ENCODE measurements around the gene RPP40.

Gene RPP40

GRCh38 chr6:4967301-4968030 is 36.4 kb downstream of the RPP40 start:
- no peak for DNase-seq

DNA sequence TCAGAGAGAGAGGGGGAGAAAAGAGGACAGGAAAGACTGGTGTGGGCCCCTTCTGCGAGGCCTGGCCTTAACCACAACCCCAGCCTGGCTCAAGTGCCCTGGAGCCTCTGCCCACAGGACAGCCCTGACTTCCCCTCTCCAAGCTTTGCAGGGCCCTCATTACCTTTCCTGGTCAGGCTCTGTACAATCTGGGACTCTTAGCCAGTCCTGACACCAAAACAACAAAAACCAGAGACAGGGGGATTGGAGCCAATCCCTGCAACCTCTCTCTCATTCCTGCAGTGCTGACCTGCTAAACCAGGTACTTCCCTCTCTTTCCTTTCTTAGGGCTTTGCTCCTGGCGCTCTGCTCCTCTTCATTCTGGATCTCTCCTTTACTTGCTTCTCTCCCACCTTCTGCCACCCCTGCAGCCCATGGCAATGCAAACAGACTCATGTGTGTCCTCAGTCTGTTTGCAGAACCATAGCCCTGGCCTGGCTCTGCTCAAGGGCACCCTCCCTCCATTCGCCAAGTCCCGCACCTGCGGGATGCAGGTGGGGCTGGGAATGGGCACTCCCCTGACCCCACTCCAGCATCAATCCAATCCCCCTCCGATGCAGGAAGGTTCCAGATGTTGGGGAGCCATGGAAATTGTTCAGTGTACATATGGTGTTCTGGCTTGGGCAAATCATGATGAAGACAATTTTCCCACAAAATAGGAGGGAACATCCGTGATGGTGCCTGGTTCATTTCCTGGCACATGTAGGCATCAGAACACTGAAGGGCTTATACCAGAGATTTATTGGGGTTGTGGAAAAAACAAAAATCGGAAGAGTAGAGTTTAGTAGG is 38.1 kb downstream of the RPP40 start:
- DNase-seq = no peak

DNA sequence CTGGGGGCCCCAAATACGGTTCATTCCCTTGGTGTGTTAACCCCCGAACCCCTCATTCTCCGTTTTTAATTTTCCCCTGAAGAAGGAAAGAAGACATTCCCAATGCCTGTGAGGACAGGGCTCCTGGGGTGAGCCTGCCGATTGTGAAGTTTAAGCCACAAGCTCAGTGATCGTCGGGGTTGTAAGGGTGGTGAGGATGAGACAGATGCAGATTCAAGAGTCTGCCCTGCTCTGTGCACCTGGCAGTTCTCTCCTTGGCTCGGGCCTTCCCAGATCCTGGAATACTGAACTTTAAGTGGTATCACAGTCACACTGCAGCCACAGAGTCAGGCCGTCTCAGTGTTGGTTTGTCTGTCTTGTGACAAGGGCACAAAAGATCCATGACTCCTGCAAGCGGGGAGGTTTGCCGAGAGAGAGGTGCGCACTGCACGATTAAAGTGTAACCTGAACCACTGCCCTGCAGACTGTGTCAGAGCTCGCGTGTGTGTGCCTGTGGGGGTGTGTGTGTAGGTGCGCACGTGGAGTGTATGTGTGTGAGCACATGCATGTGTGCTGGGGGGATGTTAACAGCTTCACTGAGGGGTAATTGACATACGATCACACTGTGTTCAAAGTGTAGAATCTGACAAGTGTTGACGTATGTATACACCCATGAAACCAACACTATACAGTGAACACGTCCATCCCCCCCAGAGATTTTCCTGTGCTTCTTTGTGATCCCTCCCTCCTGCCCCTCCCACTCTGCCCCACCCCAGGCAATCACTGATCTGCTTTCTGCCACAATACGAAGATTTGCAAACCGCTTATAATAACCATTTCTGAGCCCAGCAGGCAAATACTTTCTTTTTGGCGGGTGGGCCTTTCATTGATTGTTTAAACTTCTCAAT is 38.9 kb downstream of the RPP40 start:
- DNase-seq = no peak

- DNase-seq = no peak
Observed at GRCh38 chr6:4962905-4963304, 40.9 kb downstream of the RPP40 start.

DNA sequence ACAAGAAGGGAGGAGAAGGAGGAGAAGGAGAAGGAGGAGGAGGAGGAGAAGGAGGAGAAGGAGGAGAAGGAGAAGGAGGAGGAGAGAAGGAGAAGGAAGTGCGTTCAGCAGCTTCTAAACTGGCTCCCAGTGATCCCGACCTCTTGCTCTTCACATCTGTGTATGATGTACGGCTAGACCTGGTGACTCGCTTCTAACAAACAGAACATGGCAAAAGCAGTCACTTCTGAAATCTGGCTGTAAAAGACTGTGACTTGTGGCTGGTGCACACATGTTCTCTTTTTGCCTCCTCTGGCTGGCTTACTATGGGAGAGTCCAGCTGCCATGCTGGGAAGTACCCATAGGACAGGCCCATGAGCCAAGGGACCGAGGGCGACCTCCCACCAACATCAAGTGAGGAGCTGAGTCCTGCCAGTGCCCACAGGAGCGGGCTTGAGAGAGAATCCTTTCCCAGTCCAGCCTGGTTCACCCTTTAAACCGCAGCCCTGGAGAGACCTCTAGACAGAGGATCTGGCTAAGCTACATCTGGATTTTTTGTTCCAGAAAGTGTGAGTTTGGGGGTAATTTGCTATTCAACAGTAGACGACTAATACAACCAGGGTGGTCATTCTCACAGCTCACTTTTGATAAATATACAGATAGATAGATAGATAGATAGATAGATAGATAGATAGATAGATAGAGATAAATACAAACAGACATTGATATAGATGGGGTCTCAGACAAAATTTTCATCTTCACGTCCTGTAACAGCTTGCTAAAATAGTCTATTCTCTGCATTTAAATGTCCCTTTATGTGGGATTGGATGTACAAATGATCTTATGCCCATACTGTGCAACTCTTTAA is 42.3 kb downstream of the RPP40 start:
- no peak for DNase-seq

DNA sequence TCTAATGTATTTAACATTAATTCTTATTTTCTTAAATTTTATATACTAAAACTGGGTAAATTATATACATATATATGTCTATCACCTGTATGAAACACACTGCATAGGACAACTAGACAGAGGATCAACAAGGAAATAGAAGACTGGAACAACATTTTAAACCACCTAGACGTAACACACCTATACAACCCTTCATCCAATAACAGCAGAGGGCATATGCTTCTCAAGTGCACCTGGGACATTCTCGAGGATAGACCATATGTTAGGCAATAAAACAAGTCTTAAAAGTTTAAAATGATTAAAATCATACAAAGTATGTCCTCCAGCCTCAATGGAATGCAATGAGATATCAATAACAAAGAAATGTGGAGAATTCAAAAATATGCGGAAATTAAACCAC is 45.2 kb downstream of the RPP40 start:
- no peak for DNase-seq

DNA sequence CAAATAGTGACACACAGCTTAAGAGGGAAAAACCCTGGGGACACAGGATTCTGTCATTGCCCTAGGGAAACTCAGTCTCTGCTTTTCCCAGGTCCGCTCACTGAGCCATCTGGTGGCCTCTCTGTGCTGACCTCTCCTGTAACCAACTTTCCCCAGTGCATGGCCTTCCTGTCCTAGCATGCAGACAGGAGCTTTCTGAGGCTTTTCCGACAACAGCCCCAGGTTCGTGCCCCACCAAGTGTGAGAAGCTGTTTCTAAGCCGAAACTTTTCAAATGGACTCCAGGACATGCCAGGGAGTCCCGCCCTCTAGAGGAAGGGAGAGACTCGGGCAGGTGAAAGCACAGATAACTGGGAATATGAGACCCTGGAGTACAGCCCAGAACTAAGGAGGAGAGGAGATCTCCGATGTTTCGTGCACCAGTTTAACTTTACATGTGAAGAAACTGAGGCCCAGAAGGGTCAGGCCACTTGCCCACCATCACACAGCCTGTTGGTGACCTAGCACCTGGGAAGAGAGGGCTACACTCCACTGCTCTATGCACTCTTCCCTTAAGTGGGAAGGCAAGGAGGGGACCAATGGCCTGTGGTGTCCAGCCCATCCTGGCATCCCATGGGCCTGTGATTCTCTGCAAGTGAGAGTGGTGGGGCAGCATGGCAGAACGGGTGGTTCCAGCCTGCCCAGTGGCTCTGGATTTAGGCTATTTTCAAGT is 46.2 kb downstream of the RPP40 start:
- DNase-seq = no peak

GRCh38 chr6:4956625-4957024 is 47.2 kb downstream of the RPP40 start:
- DNase-seq = no peak

DNA sequence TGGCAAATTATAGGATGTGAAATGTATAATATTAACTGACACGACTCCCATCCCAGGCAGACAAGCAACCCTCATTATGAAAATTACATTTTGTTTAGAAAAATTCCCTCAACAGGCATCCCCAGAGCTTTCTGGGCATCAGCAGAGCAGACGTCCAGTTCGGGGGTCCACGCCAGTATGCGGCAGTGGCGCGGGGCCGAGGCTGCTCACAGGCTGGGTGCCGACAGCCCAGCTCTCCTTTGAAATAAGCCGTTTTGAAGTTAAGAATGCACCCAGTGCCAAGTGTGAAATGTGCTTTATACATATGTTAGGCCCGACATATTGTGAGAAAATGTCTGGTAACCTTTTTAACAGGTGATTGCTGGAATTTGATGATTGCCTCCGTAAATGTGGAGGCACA is 50.4 kb downstream of the RPP40 start:
- DNase-seq = no peak

- DNase-seq = no peak
Observed at GRCh38 chr6:4950836-4951533, 52.9 kb downstream of the RPP40 start.

DNA sequence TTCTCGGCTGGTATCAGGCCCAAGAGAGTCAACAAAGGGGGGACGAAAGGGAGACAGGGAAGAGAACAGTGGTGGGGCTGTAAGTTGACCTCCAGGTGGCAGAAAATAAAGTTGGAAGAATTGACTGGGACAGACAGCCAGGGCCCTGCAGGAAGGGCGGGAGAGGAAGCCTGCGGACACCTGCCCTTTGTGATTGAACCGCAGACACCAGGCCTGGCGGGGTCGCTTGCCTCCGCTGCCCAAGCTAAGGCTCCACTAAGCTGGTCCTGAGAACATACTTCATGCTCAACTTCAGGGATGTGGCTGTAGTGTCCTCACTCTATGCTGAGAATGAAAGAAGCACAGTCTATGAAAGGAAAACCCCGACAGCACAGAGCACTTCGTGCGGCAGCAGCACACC is 53.8 kb downstream of the RPP40 start:
- no peak for DNase-seq

GRCh38 chr6:4948781-4949450 is 54.9 kb downstream of the RPP40 start:
- no peak for DNase-seq

DNA sequence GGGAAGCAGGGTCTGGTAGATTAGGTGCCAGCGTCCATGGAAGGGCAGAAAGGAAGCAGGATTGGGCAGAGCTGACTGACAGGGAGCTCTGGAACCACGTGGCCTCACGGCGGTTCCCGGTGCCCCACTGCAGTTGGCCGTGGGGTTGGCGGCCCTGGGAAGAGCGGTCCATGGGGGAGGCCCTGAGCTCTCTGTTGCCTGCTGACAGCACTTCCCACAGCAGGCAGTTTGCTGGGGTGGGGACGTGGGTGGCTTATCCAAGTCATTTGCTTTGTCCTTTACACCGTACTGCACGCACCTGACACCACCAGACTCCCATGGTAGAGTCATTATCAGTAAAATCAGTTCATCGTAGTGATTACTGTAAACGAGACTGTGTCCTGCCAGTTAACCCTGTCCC is 56.1 kb downstream of the RPP40 start:
- no peak for DNase-seq

- no peak for DNase-seq
Observed at GRCh38 chr6:4946521-4946920, 57.3 kb downstream of the RPP40 start.

Data from cerebellar nuclear complex (tissue), 1 donor.